GM19193 (cell line): ENCODE results near the gene AMBRA1.

Experiments
- POLR2A ChIP-seq: IDR thresholded peaks from 4 replicates; pipeline ENCODE4 v1.6.1; 2011; ENCODE audit not compliant: insufficient read depth, insufficient read length; ENCODE audit errors: extremely low read depth

AMBRA1 gene

DNA sequence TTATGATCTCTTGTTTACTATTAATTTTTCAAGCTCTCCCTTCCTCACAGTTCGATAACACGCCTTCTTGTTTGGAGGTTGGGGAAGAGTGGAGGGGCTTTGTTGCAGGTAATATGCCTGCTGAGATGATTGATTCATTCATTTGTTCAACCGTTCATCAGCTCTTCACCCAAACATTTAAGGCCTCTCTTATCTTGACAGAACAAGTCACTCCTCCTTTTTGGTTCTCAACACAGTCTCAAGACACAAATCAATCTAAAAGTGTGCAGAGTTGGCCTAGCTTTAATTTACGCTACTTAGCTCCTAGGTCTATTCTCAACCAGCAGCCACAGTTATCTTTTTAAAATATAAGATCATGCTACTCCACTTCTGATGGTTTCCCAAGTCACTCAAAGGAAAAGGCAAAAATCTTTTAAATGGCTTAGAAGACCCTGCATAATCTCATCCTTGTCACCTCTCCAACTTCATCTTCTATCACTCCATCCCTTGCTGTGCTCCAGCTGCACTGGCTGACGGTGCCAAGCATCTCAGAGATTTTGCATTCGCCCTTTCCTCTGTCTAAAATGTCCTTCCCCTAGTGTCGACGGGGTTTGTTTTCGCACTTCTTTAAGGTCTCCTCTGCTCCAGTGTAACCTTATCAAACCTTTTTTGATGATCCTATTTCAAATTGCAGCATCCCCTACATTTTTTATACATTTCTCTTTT, 60.3 kb downstream of the AMBRA1 start:
- no peak for TF ChIP-seq POLR2A

DNA sequence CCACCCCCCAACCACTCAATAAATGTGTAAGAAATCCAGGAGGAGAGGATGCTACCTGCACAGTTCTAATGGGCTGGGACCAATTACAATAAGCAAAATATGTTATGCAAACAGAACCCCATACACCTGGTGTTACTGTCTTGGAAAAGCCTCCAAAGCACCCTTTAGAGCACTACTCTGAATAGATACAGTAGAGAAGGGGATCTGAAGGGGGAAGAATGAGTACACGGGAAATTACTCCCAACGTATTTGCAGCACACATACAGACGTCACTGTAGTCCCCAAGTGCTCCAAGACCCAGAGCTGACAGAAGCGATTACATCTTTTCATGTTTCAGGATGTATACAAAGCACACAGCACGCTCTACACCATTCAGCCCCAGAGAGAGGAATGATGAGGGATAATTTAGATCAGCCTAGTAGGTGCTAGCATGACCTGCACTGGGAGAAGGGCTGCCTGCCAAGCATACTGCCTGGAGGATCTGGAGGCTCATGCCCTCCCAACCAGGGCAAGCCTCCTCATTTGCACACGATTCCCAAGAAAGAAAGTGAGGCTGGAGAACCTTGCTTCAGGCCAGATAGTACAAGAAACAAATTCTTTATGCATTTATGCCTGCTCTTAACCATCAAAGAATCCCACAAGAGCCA, 63.8 kb downstream of the AMBRA1 start:
- no peak for TF ChIP-seq POLR2A

GRCh38 chr11:46529095-46529905, 64.5 kb downstream of the AMBRA1 start:
- TF ChIP-seq POLR2A, result no peak

DNA sequence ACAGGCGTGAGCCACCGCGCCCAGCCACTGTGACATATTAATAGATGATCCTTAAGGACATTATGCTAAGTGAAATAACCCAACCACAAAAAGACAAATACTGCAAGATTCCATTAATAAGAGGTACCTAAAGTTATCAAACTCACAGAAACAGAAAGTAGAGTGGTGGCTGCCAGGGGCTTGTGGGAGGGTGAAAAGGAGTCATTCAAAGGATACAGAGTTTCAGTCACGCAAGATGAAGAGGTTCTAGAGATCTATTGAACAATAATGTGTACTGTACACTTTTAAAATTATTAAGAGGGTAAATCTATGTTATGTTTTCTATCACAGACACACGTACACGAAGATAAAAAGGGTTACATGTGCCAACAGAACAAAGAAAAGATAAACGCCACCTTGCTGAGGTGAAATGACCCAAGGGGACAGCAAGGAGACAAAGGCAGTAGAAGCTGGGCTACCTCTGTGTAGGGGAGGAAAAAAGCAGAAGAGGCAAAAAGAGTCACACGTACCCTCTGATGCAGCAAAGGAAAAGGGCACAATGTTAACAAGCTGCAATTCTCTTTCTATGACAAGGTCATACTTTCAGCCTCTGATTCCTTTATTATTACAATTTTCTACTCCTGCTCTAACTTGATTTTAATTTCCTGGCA, 65.3 kb downstream of the AMBRA1 start:
- TF ChIP-seq POLR2A, result no peak

GRCh38 chr11:46527591-46528130, 66.2 kb downstream of the AMBRA1 start:
- no peak for TF ChIP-seq POLR2A

DNA sequence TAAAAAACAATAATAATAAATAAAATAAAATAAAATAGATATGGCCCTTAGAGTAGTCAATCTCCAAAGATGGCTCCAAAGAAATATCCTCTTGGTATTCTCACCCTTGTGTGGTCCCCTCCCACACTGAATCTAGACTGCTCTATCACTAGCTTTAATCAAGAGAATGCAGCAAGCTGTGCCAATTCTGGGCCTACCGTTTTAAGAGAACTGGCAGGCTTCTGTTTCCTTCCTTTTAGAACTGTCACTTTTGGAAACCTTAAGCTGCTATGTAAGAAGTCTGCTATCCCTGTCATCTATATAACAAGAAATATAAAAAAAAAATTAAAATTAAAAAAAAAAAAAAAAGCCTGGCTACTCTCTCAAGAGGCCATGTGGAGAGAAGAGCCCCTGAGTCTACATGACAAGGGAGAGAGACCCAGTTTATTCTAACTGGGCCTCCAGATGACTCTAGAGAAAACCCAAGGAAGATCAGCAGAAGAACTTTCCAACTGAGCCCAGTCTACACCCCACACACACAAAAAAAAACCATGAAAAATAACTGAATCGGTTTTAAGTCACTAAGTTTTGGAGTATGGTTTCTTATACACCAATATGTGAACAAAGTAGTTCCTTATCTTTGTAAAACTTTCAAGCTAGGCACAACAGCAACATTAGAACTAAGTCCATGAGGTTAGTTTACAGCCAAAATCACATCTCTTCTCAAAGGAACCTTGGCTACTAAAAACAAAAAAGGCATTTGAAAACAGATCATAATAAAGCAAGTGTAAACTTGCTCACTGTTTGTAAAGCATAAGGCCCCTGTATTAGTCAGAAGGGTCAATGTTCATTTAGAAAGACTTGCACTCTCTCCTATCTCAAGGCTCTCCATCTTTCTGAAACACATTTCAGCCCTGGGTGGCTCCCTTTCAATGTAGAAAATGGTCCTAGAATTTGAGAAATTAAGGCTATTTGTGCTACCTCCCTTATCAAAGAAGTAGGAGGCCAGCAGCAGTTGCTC, 67.3 kb downstream of the AMBRA1 start:
- no peak for TF ChIP-seq POLR2A

DNA sequence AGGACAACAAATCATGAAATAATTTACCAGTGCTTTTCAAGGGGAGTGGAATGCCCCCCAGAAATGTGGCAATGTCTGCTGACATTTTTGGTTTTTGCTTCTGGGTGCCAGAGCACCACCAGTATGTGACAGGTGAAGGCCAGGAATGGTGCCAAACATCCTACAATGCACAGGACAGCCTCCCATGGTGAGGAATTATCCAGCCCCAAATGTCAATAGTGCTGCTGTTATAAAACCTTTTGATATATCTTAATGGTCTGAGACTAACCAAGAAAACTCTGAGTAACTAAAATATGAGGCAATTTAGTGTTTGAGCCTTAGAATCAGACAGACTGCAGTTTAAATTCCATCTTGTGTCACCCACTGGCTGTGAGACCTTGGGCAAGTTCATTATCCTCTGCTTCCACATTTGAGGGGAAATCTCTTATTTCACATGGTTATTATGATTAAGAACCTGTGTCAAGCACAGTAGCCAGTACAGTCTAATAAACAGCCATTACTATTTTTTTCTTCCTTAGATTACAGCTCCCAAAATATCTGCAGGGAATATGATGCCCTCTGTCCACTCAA, 69.5 kb downstream of the AMBRA1 start:
- TF ChIP-seq POLR2A, result no peak

DNA sequence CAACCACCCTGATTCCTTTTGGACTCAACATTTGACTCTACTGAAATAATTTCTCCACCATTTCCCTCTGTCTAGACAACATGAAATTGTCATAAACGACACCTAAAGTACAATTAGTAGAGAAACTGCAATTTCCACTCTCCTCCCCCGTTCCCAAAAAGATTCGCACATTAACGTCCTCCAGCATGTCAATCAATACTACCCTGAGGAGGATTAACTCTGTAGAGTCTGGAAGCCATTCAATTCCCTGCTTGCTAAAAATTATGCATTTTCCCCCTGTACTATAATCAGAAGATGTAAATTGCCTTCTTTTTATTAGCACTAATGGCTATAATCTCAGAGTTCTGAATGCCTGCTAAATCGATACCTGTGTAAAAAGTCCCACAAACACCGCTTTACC, 70.5 kb downstream of the AMBRA1 start:
- no peak for TF ChIP-seq POLR2A

- TF ChIP-seq POLR2A, result no peak
These were observed 71.0 kb downstream of the AMBRA1 start for GRCh38 chr11:46522682-46523281.

DNA sequence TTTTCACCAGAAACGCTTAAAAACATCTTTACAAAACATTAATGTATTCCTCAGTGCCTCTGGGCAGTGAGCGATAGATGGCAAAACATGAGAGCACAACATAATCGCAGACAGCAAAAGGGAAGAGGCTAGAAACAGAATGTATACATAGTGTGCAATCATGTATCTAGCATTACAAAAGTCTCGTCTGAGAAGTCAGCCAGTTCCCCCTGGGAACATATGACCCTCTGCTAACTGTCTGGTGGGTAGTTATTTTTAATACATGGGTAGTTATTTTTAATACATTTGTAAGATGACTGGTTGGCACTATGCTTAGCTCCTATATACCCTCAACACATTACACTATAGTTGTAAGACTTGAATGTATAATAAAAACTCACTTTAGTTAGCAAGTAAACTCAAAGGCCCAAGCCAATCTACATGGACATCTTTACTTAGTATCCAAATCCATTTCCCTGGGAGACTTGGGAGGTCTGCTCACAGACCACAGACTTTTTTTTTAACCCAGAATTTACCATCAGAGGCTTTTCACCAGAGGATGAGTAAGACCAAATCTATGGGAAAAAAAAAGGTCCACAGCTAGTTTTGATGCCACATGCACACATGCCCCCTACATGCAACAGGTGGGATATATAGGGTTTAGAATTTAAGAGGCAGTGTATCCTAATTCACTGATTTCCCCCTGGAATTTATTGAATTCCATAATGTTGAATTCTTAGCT, 71.7 kb downstream of the AMBRA1 start:
- no peak for TF ChIP-seq POLR2A

- no peak for TF ChIP-seq POLR2A
These were observed 72.7 kb downstream of the AMBRA1 start for GRCh38 chr11:46520971-46521745.

GRCh38 chr11:46519351-46519750, 74.5 kb downstream of the AMBRA1 start:
- no peak for TF ChIP-seq POLR2A
